Astrocyte of the hippocampus (primary cell): ENCODE measurements around the gene HOXD8.

Experiments used
- DNase-seq: peaks from one replicate; pipeline ENCODE4 v3.0.0; 2011; ENCODE audit warnings: low read depth, low spot score

Gene HOXD8

DNA sequence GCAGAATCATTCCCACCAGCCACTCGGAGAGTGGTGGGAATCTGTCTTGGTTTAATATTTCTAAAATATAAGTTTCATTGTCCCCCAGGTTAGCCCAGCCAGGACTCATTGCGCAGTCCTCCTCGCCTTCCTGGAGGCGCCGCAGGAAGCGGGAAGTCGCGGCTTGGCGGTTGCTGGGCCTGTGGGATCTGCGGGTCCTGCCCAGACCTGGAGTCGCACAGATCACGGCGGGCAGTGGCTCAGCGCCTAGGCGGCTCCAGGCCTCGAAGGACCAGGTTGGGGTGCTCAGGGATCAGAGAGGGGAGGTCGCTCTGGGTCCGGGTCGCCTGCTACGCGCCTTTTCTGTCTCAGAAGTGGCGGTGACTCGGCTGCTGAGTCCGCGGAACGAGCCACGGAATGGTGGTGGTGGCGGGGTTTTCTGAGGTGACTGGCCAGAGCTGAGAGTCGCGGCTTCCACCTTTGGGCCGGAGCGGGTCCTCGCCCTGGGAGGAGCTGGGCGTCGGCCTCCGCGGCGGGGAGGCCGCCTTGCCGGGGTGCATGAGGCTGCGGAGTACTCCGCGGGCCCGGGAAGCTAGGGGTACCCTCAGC, 30.3 kb downstream of the HOXD8 start:
- no peak for DNase-seq

DNA sequence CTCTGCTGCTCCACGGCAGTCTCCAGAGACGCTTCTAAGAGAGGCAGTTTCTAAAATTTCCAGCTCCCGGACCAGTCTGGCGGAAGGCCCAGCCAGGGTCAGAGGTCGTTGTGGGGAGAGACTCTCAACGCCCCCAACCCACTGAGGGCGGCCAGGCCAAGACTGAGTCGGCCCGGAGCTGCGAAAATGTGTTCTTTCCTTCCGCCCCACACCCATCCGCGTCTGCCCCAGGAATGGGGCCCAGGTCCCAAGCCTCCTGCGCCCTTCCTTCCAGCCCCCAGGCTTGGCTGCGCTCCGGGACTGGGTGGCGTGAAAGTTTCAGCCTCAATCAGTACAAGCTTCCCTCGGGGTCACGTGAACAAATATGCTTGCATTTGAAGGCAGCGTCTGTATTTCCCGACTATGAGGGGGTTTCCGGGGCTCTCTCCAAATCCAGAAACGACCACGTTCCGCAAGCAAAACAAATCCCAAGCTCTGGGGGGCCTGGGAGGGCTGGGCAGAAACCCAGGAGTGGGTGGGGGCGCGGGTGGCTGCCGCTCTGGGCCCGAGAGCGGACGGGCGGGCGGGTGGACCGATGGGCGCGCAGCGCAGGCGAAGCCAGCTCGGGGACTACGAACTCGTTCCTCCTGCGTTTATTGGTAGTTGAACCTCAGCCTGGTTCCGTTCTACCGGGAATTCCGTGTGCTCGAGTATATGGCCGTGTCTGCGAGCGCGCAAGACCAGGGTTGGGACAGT, 30.9 kb downstream of the HOXD8 start:
- no peak for DNase-seq

DNA sequence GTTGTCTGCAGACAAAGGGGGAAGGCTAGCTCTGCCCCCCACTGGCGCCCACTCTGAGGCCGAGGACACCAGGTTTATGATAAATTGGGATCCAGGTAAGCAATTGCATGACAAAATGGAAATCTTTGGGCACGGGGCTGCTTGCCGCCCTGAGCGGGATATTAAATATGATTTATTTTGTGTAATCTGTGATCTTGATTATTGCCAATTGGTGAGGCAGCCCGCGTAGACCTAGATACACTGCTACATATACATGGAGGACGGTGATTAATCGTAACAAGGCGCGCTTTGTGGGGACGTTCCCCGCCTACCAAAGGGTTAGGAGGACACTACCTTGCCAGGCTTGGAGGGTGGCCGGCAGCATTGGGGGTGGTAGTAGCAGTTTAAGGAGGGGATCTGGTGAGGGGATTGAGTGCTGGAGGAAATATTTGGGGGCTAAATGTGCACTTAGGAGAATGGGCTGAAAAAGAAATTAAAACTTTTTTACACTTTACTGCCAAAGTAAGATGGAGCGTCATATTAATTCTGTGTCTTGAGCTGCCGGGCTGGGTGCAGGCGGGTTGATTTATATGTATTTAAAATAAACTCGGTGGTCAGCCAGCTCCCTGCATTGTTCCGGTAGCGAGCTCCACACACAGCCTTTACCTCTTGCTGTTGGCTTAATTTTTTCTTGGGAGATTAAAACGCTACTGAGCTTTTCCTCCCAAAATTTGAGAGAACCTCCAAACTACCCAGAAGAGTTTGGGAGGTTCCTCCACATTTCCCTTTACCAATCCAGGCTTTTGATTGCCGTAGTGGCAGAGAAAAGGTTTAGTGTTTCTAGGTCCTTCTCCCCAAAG, 31.7 kb downstream of the HOXD8 start:
- DNase-seq, result no peak

DNA sequence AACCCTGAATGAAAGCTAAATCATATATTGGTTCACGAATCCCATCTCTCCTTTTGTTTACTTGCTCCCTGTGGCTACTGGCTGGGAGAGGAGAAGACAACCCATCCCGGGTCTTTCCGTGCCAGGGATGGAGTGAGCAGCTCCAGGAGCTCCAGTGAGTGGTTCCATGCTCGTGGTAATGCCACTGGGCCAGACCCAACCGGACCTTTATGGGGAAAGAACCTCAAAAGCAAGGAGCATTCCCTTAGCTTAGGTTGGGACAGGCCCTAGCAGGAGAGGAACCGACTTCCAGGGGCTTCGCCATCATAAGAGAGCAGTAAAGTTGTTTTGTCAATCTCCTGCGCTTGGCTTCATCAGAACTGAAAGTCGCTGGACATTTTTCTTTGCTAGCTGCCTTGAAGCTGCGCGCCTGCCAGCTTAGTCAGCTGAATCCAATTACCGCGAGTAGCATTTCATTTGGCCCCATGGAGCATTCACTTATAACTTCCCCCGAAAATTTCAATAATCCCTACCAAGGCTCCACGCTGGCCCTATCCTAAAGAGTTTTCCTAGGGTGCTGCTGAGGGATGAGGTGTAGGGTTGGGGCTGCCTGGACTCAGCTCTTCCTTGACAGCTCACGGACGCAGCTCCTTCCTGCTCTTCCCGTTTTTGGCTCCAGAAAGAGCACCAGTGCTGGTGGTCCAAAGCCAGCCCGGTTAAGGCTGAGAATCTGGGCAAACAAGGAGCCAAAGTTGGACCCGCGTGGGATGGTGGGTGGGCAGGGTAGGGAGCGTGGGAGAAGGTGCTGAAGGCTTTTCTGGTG, 32.5 kb downstream of the HOXD8 start:
- peak; percentile 69 for DNase-seq

DNA sequence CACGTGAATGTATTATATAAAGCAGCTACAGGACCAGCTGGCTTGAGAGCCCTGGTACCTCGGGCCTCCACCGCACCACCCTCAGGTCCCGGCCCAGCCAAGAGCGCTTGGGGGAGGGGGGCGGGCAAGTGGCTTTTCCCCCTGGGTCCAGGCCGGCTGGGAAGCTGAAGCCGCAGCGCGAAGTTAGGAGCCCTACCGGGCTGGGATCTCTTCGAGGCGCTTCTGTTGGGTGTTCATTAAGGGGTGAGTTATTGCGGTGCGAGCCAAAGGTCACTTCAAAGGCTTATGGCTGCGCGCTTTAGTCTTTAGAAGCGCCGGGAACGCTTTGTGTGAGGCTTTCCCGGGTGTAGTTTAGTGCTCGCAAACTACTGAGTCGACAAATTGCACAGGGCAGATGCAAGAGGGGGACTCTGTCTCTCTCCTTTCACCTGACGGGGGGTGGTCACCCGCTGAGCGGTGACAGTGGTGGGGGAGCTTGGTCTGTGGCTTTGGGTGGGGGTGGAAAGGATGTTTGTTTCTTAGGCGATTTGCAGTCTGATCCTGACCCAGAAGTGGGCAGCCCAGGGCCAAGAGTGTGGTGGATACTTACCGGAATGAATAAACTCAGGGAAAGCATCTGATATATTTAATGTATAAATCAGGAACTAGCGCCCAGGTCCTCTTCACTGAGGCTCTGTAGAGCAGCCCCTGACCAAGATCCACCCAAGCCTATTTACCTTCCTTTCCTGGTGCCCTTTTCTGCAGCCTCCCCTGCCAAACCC, 33.6 kb downstream of the HOXD8 start:
- no peak for DNase-seq

DNA sequence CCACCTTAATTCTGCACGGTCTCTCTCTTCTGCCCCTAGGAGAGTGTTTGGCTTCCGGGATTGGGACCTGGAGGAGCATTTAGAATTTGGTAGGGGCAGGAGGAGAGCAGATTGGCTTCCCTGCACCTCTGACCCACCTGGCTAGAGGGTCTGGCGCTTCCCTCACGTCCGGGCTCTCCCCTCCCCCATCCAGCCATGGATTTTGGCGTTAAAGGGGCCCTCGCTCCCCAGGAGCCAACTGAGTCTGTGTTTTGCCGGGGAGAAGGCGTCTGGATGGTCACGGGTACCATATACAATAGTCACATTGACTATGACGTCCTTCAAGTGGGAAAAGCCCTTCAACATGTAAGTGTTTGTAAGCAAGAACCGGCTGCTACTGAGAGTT, 34.2 kb downstream of the HOXD8 start:
- no peak for DNase-seq

DNA sequence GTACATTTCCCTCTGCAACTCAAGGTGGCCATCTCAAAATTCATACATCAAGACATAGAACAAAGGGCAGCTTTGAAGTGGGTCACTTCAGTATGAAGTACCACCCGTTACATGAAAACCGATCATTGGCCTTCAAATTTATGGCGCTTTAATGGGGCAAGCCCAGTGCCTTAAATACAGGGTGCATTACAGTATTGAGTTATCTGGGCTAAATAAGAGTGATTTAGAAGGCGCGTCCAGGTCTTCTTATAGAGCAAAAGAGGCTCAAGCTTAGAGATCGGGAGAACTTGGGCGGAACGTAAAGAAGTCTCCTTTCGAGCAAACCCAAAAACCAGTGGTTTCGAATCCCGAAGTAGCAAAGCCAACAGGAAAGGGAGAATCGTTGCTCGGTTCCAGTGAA, 34.7 kb downstream of the HOXD8 start:
- no peak for DNase-seq

DNA sequence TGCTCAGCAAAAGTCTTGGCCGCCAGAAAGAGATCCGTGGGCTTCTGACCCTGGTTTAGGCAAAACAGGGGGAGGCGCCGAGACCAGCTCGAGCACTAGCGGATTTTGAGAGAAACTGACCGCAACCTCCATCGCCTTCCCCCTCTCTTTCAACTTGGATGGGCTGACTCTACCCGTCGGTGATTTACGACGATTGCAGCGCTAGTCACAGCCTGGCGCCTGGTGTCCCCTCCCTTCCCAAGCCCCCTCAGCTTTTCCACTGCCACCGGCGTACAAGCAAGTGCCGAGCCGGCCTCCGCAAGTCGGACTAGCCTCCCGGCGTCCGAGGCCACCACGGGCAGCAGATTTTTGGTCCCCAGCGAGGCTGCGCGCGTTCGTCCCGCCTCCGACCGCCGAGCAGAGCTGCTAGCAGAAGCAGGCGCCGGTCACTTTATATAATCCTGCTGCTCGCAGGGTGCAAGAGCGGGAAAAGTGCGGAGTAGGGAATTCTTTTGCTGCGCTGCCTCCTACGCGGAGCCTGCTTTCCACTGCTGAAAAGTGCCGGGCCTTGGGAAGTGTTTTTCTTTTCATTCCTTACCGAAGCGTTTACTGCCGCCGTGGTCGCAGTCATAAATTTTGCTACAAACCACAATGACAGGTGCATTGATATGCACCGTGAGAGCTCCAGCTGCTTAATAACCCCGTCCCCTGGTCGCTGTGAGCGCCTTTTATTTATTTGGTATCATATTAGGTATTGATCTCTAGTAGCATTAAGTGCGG, 35.3 kb downstream of the HOXD8 start:
- no peak for DNase-seq

DNA sequence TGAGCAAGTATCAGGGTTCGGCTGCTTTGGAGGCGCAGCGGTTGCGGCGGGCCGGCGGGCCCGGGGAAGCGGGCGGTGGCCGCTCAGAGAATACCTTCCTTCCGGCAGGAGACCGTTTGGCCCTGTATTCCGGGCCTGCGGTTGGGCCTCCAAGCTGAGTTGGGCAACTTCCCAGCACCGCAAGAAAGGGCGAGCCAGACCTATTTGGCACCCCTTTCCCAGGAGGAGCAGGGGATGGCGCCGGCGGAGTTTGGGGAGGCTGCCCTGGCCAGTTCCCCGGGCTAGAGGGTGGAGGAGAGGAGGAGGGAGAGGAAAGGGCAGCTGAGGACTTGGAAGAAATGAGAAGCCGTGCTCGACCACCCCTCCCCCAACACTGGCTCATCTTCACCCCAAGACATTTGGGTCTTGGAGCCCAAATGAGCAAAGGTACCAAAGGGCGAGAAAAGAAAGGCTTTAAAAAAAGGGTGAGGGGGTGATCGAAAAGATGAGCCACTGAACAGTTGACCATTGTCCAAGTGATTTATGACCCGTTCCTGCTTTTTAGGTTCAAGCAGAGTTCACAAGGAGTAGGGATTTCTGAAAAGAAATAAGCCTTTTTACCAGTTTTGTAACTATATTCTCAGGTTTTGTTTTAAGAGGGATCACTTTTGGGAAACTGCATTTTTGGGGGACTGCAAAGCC, 36.0 kb downstream of the HOXD8 start:
- no peak for DNase-seq

DNA sequence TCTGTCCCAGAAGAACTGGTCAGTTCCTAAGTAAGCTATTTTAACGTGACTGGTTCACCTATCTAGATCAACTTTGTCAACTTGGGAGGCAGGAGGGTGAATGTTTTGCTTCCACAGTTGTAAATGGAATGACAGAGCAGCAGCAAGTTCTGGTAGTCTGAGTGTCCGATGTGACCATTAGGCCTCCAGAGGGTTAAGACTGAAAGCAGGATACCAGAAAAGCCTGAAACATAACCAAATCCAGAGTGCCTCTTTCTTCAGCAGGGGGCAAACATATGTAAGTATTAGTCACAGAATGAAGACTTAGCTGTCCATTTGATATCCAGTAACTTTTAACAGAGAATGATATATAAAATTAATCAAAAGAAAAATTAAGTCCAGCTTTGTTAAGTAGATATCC, 36.8 kb downstream of the HOXD8 start:
- DNase-seq, result no peak

DNA sequence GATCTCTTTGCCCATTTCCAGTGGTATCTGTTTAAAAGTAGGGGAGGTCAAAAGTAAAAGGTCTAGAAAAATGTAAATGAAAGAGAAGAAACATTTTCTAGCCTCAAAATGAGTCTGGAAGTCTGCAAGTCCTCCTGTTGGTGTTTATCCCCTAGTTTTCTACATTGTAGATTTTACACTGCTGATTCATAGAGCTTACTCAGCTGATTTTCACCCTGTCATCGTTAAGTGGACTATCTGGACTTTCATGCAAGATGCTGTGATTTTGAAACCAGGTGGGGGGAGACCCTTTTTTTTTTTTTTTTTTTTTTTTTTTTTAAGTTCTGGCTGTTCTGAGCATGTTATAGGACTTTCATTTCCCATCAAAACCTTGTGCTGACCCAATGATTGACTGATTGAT, 37.9 kb downstream of the HOXD8 start:
- DNase-seq, result no peak

DNA sequence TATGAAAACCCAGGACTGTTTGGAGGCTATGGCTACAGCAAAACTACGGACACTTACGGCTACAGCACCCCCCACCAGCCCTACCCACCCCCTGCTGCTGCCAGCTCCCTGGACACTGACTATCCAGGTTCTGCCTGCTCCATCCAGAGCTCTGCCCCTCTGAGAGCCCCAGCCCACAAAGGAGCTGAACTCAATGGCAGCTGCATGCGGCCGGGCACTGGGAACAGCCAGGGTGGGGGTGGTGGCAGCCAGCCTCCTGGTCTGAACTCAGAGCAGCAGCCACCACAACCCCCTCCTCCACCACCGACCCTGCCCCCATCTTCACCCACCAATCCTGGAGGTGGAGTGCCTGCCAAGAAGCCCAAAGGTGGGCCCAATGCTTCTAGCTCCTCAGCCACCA, 39.7 kb downstream of the HOXD8 start:
- no peak for DNase-seq

DNA sequence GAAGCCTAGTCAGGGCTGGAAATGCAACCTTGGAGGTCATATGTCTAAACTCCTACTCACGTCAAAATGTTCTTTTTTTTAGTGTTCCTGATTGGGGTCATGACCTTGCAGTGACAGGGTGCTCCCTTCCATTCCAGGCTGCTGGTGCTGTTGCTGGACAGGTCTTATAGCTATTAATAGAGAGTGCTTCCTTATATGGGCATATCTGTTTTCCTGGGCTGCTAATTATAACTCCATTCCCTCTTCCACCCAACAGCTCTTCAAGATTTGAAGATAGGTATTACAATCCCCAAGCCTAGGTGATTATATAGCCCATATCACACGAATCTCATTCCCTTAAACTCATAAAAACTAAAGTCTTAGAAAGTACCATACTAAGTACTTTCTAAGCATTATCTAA, 40.2 kb downstream of the HOXD8 start:
- no peak for DNase-seq

DNA sequence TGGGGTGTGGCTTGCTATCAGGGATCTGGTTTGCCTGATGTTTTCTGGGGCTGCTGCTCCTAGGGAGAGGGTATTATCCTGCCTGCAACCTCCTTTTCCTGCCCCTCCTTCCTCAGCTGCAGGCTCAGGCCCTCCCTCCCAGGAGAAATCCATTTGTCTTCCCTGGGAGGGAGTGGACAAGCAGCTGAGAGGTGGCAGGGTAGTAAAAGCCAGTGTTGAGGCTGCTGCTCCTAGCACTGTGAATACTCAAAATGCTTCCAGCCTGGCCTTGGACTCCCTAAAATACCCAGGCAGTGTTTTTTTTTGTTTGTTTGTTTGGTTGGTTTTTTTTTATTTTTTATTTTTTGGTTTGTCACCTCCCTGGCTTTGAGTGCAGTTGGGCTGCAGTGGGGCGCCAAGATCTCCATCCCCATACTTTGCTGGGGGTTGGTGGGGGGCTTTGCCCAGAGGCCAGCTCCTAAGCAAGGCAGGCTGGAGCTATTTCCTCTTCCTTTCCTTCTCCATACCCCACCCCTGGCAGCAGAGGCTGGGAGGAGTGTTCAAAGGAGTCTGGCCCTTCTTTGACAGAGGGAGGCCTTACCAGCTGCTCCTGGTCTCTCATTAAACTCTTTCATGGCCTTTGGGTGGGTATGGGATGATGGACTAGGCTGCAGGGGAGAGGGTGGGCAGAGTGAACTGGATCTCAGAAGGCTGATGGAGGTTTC, 41.2 kb downstream of the HOXD8 start:
- no peak for DNase-seq

DNA sequence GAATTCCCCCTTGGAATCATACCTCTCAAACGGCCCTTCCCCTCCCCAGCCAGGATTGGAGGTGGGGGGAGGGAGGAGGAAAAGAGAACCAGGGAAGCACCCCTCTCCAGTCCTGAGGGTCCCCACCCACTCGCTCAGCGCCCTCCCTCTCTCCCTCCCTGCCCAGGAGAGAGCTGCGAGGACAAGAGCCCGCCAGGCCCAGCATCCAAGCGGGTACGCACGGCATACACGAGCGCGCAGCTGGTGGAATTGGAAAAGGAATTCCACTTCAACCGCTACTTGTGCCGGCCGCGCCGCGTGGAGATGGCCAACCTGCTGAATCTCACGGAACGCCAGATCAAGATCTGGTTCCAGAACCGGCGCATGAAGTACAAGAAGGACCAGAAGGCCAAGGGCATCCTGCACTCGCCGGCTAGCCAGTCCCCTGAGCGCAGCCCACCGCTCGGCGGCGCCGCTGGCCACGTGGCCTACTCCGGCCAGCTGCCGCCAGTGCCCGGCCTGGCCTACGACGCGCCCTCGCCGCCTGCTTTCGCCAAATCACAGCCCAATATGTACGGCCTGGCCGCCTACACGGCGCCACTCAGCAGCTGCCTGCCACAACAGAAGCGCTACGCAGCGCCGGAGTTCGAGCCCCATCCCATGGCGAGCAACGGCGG, 42.0 kb downstream of the HOXD8 start:
- DNase-seq, result no peak

DNA sequence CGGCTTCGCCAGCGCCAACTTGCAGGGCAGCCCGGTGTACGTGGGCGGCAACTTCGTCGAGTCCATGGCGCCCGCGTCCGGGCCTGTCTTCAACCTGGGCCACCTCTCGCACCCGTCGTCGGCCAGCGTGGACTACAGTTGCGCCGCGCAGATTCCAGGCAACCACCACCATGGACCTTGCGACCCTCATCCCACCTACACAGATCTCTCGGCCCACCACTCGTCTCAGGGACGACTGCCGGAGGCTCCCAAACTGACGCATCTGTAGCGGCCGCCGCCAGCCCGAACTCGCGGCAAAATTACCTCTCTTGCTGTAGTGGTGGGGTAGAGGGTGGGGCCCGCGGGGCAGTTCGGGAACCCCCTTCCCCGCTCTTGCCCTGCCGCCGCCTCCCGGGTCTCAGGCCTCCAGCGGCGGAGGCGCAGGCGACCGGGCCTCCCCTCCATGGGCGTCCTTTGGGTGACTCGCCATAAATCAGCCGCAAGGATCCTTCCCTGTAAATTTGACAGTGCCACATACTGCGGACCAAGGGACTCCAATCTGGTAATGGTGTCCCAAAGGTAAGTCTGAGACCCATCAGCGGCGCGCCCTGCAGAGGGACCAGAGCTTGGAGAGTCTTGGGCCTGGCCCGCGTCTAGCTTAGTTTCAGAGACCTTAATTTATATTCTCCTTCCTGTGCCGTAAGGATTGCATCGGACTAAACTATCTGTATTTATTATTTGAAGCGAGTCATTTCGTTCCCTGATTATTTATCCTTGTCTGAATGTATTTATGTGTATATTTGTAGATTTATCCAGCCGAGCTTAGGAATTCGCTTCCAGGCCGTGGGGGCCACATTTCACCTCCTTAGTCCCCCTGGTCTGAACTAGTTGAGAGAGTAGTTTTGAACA, 42.7 kb downstream of the HOXD8 start:
- no peak for DNase-seq

DNA sequence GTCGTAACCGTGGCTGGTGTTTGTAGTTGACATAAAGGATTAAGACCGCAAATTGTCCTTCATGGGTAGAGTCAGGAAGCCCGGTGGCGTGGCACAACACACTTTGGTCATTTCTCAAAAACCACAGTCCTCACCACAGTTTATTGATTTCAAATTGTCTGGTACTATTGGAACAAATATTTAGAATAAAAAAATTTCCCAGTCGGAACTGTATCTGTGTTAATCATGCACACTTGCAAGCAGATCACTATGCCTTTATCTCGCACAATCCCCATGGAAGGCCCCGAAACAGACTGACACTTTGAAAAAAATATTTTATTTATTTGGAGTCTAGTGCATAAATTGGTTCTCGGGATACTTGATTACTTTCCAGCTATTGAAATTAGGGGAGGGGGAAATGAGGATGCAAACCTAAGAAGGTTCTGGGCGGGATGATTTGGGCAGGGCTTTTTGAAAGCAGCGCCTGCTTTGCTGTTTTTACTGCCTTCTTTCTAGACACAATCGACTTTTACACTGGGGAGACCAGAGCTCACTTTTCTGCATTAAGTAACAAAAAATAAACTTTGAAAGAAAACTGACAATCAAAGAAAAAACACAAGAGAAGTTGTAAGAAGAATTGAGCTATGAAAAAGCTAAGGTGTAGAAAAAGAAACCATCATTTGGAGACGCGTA, 43.5 kb downstream of the HOXD8 start:
- no peak for DNase-seq
